Activated T-cell treated with anti-CD3 and anti-CD28 coated beads for 24 hours (primary cell): ENCODE measurements around the gene KANK2.
"Not testable (repeated sequence)": the region's sequence is repeated elsewhere in the genome, so short reads cannot be mapped to it uniquely, and the experiment has no call there.

Experiments
- DNase-seq: peaks from one replicate; pipeline ENCODE4 v3.0.0-alpha.2; 2020; ENCODE audit warnings: low read depth

The KANK2 gene

DNA sequence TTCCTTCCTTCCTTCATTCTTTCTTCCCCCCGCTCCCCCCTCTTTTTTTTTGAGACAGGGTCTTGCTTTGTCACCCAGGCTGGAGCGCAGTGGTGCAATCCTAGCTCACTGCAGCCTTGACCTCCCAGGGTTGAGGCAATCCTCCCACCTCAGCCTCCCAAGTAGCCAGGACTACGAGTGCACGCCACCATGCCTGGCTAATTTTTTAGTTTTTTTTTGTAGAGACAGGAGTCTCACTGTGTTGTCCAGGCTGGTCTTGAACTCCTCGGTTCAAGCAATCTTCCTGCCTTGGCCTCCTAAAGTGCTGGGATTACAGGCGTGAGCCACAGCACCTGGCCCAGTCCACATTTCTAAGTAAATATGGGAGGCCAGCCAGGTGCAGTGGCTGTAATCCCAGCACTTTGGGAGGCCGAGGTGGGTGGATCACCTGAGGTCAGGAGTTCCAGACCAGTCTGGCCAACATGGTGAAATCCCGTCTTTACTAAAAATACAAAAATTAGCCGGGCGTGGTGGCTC is 57.3 kb downstream of the KANK2 start:
- not testable (repeated sequence) for DNase-seq

DNA sequence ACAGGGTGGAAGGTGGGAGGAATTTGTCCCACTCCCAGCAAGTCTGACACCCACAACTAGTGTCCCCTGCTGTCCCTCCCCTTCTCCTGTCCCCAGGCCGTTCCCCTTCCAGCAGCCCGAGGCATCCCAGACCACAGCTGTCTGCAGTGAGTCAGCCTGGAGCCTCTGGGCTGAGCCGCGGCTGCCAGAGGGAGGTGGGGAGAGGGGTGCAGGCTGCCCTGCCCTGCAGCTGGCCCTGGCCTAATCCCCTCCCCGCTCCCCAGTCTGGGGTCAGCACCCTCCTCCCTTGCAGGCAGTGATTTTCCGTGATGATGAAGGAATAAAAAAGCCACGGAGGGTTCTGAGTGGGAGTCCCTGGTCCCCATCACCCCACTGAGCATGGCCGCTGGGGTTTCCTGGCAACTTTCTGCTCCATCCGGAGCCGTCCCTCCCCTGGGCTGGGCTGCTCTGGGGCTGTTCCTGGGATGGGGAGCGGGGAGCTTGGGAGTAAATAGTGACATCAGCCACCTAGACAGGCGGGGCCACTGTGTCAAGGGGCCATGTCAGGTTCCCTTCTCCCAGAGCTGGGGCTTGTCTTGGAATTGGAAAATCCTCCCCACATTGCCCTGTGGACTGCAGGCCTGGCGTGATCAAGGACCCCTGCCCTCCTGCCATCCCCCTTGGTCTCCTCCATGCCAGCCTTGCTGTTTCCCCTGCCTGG is 58.6 kb downstream of the KANK2 start:
- no peak for DNase-seq

- peak; percentile 41 for DNase-seq
Measured at GRCh38 chr19:11137542-11138384, 59.6 kb downstream of the KANK2 start.

DNA sequence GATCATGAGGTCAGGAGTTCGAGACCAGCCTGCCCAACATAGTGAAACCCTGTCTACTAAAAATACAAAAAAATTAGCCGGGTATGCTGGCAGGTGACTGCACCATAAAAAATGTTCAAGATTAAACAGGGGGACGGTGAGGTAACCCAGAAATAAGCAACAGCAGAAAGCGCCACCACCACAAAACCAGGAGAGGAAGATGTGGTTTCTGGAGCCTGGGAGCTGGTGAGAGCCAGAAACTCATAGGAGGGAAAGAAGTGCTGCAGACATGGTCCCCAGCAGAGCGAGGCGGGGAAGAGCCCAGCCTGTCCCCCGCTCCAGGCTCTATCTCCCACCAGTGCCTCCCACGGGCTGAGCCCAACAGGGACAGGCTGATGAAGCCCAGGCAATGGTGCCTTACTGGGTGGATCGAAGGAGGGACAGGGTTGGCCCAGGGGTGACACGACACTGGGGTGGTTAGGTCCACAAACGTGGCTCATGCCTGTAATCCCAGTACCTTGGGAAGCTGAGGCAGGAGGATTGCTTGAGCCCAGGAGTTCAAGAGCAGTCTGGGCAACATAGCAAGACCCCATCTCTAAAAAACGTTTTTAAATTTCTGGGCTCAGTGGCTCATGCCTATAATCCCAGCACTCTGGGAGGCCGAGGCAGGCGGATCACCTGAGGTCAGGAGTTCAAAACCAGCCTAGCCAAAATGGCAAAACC is 60.8 kb downstream of the KANK2 start:
- no peak for DNase-seq

DNA sequence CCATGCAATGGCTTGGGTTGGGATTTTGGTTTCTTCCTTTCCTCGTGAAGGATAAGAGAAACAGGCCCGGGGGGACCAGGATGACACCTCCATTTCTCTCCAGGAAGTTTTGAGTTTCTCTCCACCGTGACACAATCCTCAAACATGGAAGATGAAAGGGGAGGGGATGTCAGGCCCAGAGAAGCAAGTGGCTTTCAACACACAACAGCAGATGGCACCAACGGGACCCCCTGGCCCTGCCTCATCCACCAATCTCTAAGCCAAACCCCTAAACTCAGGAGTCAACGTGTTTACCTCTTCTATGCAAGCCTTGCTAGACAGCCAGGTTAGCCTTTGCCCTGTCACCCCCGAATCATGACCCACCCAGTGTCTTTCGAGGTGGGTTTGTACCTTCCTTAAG is 65.9 kb downstream of the KANK2 start:
- DNase-seq: no peak

- DNase-seq: peak; percentile 55
Measured at GRCh38 chr19:11130824-11131455, 66.4 kb downstream of the KANK2 start.

DNA sequence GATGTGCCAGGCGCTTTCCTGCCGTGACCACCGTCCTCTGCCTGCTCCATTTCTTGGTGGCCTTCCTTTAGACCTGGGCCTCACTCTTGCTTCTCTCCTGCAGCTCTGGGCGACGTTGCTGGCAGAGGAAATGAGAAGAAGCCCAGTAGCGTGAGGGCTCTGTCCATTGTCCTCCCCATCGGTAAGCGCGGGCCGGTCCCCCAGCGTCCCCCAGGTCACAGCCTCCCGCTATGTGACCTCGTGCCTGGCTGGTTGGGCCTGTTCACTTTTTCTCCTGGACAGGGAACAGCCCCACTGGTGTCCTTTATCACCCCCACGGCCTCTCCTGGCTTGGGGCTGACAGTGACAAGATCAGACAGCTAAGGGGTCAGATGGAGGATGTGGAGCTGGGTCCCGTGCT is 69.4 kb downstream of the KANK2 start:
- DNase-seq: no peak

DNA sequence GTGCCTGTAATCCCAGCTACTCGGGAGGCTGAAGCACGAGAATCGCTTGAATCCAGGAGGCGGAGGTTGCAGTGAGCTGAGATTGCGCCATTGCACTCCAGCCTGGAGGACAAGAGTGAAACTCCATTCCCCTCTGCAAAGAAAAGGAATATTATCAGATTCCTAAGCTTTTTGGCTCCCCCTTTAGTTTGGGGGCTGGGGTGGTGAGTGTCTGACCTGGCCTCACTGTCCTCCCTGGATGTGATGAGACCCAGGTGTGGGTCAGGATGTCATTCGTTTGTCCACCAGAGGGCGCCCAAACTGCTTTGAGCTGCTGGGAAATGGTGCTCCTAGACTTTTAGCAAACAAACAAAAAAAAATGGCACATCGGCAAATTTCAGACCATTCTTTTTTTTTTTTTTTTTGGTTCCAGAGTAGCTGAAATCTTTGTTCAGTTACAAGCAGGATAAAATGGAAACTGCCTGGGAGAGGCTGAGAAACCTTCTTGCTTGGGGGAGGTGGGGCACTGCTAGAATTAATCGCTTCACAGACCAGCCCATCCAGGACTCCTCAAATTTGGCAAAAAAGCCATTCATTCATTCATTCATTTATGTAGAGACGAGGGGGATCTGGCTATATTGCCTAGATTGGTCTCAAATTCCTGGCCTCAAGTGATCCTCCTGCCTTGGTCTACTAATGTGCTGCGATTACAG is 71.2 kb downstream of the KANK2 start:
- peak; percentile 59 for DNase-seq

DNA sequence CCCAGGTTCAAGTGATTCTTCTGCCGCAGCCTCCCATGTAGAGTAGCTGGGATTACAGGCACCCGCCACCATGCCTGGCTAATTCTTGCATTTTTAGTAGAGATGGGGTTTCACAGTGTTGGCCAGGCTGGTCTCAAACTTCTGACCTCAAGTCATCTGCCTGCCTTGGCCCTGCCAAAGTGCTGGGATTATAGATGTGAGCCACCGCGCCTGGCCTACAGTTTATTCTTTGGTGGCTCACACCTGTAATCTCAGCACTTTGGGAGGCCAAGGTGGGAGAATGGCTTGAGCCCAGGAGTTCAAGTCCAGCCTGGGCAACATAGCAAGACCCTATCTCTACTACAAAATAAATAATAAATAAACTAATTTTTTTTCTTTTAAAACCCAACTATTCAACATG is 73.2 kb downstream of the KANK2 start:
- DNase-seq: not testable (repeated sequence)

GRCh38 chr19:11123114-11123513 is 74.2 kb downstream of the KANK2 start:
- no peak for DNase-seq

GRCh38 chr19:11121963-11122362 is 75.4 kb downstream of the KANK2 start:
- DNase-seq: not testable (repeated sequence)

- DNase-seq: no peak
Measured at GRCh38 chr19:11116507-11116906, 80.8 kb downstream of the KANK2 start.

- DNase-seq: no peak
Measured at GRCh38 chr19:11115895-11116446, 81.4 kb downstream of the KANK2 start.

DNA sequence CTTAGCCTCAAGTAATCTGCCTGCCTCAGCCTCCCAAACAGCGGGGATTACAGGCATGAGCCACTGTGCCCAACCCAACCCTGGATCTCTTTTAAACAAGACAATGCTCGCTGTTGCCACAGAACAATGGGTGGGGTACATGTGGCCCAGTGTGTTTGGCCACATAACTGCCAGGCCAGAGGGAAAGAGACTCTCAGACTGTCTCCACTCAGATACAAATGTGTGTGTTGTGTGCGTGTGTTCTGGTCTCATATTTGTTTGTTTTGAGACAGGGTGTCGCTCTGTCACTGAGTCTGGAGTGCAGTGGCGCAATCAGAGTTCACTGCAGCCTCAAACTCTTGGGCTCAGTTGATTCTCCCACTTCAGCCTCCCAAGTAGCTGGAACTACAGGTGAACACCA is 82.3 kb downstream of the KANK2 start:
- DNase-seq: no peak
